NB4 (cell line): ENCODE measurements around the gene CARD9.

ENCODE experiments used
- DNase-seq: peaks from one replicate; pipeline ENCODE4 v3.0.0; 2010; ENCODE audit warnings: low read depth
- H3K4me3 ChIP-seq: one replicate; pipeline ENCODE4 v1.5.1; 2011; ENCODE audit warnings: mild to moderate bottlenecking, low read depth, low read length, moderate library complexity
- MYC ChIP-seq: IDR thresholded peaks from 2 replicates; pipeline ENCODE4 v1.6.1; 2011; ENCODE audit warnings: low read depth, low read length
- POLR2A ChIP-seq: IDR thresholded peaks from 2 replicates; pipeline ENCODE4 v1.6.1; 2011; ENCODE audit warnings: mild to moderate bottlenecking; ENCODE audit not compliant: insufficient read length; ENCODE audit errors: extremely low read depth
- TF ChIP-seq, protein P1 (sequence below): IDR thresholded peaks from 2 replicates; pipeline ENCODE4 v1.6.1; 2011; ENCODE audit warnings: low read depth, low read length
- TF ChIP-seq, protein P2 (sequence below): IDR thresholded peaks from one replicate; pipeline ENCODE4 v1.5.1; 2012; ENCODE audit warnings: low read depth, low read length

CARD9 gene

DNA sequence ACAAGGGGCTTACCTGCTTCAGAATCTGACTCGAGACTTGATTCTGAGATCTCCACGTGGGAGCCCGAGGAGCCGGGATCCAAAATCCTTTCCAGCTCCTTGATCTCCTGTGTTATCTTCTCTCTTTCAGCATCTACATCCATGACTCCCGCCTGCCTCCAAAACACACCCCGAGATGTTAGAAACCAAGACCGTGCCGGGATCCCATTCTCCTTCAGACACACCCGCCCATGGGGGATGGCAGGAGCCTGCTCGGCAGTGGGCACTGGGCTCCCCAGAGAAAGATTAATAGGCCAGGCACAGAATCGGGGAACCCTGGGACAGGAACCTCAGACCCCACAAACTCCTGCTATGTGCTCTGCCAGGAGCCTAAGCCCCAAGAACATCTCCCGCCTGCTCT is 24.8 kb upstream of the CARD9 start:
- DNase-seq: no peak
- TF ChIP-seq MYC: no peak
- no peak for TF ChIP-seq POLR2A
- TF ChIP-seq, protein P1, sequence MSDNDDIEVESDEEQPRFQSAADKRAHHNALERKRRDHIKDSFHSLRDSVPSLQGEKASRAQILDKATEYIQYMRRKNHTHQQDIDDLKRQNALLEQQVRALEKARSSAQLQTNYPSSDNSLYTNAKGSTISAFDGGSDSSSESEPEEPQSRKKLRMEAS: no peak
- TF ChIP-seq, protein P2, sequence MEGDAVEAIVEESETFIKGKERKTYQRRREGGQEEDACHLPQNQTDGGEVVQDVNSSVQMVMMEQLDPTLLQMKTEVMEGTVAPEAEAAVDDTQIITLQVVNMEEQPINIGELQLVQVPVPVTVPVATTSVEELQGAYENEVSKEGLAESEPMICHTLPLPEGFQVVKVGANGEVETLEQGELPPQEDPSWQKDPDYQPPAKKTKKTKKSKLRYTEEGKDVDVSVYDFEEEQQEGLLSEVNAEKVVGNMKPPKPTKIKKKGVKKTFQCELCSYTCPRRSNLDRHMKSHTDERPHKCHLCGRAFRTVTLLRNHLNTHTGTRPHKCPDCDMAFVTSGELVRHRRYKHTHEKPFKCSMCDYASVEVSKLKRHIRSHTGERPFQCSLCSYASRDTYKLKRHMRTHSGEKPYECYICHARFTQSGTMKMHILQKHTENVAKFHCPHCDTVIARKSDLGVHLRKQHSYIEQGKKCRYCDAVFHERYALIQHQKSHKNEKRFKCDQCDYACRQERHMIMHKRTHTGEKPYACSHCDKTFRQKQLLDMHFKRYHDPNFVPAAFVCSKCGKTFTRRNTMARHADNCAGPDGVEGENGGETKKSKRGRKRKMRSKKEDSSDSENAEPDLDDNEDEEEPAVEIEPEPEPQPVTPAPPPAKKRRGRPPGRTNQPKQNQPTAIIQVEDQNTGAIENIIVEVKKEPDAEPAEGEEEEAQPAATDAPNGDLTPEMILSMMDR: no peak
- H3K4me3 ChIP-seq: peak overlapping the region; percentile 73

DNA sequence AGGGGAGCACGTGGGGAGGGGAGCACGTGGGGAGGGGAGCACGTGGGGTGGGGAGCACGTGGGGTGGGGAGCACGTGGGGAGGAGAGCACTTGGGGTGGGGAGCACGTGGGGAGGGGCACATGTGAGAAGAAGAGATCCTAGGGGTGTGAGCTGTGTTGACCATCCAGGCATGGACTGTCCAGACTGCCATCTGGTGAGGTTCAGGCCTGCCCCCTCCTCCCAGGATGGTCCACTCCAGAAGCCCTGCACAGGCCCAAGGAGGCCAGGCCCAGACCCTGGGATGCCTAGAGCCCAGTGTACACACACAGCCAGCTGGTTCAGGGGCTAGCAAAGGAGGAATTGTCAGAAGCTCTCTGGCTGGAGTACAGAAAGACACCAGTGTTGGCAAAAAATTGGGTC is 24.2 kb upstream of the CARD9 start:
- no peak overlapping the region for H3K4me3 ChIP-seq
- TF ChIP-seq MYC (no peak), POLR2A (no peak)
- TF ChIP-seq, protein P2: no peak
- TF ChIP-seq, protein P1: no peak
- no peak for DNase-seq

DNA sequence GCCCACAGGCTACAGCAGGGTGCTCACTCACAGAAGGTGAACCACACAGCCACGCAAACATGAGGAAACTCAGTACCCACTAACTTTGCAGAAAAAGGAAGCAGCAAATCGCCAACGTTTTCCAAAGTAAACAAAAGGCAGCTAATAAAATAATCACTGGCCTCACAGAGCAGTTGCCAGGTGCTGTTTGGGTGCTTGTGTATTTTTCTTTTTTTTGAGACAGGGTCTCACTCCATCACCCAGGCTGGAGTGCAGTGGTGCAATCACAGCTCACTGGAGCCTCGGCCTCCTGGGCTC is 22.7 kb upstream of the CARD9 start:
- DNase-seq: no peak
- no peak overlapping the region for H3K4me3 ChIP-seq
- TF ChIP-seq POLR2A: no peak
- TF ChIP-seq, protein P1: no peak
- TF ChIP-seq, protein P2: no peak
- no peak for TF ChIP-seq MYC

DNA sequence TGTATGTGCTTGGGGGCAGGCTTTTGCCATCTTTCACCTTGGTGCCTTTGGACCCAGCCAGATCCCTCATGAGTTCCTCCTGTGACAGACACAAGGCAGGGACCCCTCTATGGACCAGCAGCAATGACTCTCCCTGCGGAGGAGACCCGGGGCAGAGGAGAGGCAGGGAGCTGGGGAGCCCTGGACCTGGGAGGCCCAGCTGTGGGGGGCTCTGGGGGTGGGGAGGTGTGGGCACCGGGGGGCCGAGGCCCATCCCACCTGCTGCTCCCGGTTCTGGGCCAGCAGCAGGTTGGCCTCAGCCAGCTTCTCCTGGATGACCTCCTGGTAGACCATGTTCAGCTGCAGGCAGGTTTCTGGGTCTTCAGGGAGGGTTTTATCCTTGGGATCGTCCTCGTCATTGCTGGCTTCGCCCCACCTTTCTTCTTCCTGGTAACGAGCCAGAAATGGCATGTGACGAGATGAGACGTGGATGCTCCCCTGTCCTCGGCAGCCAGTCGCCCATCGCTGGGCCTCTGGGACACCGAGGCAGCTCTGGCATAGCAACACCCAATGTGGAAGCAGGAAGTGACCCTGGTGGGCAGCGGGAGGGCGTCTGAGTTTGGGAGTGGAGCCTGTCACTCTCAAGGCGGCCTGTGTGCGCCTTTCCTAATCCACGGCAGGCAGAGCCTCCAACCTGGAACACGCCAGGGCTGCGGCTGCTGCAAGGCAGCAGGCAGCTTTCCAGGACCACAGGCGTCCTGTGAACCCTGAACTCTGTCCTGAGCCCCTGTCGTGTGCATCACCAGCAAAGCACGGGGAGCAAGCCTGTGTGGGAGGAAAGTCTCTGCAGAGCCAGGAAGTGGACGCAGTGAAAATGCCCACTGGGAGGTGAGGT is 22.1 kb upstream of the CARD9 start:
- DNase-seq: no peak
- TF ChIP-seq MYC (no peak), POLR2A (no peak)
- TF ChIP-seq, protein P2: no peak
- TF ChIP-seq, protein P1: no peak
- H3K4me3 ChIP-seq: no peak overlapping the region

DNA sequence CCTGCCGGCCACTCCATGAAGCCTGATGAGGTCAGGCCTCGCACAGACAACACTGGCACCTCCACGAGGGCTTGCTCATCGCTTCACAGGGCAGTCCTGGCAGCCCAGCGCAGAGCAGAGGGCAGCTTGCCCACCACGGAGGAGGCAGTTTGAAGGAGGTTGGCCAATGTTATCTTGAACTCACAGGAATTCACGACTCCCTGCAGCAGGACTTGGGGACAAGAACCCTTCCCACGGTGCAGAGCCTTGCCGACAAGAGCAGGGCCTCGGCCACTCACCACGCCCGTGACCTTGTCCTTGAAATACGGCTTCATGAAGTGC is 21.5 kb upstream of the CARD9 start:
- TF ChIP-seq POLR2A (no peak), MYC (no peak)
- TF ChIP-seq, protein P1: no peak
- TF ChIP-seq, protein P2: no peak
- no peak overlapping the region for H3K4me3 ChIP-seq
- no peak for DNase-seq
